Chondrocyte (in vitro differentiated cells): ENCODE results near the gene GATB. TPM values are rescaled to one million over a fixed set of nuclear protein-coding genes. Genes with fewer than 3 reads are reported as not detected.
A peak's percentile ranks its signal among the peaks of the same experiment; 100 is the strongest.

ENCODE experiments used
- DNase-seq: peaks from one replicate; pipeline ENCODE4 v3.0.0; 2021; ENCODE audit warnings: mixed read lengths, low spot score
- H3K27ac Mint-ChIP-seq: one replicate; pipeline ENCODE4 v1.8.0; 2021; ENCODE audit warnings: mild to moderate bottlenecking, moderate library complexity, mixed read lengths; ENCODE audit not compliant: unreplicated experiment
- H3K27me3 Mint-ChIP-seq: 2 replicates; pipeline ENCODE4 v1.8.0; 2021; ENCODE audit warnings: low read depth, mixed read lengths
- H3K36me3 Mint-ChIP-seq: 2 replicates; pipeline ENCODE4 v1.8.0; 2021; ENCODE audit warnings: low read depth, mixed read lengths
- H3K4me1 Mint-ChIP-seq: 2 replicates; pipeline ENCODE4 v1.8.0; 2021; ENCODE audit warnings: low read depth, mild to moderate bottlenecking, mixed read lengths
- H3K4me3 Mint-ChIP-seq: one replicate; pipeline ENCODE4 v1.8.0; 2021; ENCODE audit warnings: mild to moderate bottlenecking, moderate library complexity, mixed read lengths; ENCODE audit not compliant: unreplicated experiment
- H3K9me3 Mint-ChIP-seq: 2 replicates; pipeline ENCODE4 v1.8.0; 2021; ENCODE audit warnings: low read depth, mixed read lengths
- total RNA-seq: library from RNA; stranded (reverse); gene quantifications from 3 replicates; pipeline ENCODE4 v1.2.1, GENCODE V29; 2021
- TF ChIP-seq, protein P1 (sequence below): fragments of 200-600 bp; sonication (generic); IDR thresholded peaks from 2 replicates; pipeline ENCODE4 v1.5.0; 2021; ENCODE audit warnings: antibody characterized with exemption, mild to moderate bottlenecking, moderate library complexity

The GATB gene
- total RNA-seq, 1 donor from 2014 or later, result 9.2 TPM

DNA sequence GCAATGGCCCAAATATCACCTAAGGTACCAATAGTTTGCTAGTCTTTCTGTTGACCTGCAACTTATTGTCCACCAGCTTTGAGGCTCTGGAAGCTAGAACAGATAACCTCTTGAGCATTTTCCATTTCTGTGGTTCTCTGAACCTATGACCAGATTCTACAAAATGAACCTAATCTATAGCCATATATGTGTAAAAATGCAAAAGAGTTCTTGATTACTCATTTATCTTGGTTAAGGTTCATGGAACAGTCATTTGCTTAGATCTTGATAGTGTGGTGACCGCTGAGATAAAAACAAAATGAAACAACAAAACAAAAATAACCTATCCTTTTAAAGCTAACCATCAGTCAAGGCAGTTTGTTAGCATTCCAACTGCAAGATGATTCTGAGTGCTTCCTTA lies 9.3 kb upstream of the GATB start:
- H3K36me3 Mint-ChIP-seq, result peaks cover 5% of the 10 kb centered on the region
- DNase-seq, result no peak
- peaks cover 24% of the 10 kb centered on the region for H3K27me3 Mint-ChIP-seq

DNA sequence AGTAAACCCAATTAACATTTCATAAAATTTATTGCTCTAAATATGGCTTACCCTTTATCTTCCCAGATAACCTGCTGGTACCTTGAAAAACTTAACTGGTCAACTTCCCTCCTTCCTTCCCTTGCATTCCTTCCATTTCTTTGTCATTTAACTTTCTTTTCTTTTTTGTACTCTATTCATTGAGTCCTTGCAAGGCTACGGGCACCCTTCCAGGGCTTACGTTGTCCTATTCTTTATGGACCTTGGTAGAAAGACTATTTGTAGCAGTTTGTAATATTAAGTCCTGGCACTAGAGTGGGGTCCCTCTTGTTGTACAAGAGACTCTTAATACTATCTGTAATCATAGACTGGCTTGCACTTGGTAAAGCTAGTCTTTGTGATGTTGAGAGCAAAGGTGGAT lies 8.0 kb upstream of the GATB start:
- no peak for DNase-seq
- no peak overlapping the region for H3K27ac Mint-ChIP-seq
- H3K4me3 Mint-ChIP-seq, result no peak overlapping the region
- TF ChIP-seq, protein P1, sequence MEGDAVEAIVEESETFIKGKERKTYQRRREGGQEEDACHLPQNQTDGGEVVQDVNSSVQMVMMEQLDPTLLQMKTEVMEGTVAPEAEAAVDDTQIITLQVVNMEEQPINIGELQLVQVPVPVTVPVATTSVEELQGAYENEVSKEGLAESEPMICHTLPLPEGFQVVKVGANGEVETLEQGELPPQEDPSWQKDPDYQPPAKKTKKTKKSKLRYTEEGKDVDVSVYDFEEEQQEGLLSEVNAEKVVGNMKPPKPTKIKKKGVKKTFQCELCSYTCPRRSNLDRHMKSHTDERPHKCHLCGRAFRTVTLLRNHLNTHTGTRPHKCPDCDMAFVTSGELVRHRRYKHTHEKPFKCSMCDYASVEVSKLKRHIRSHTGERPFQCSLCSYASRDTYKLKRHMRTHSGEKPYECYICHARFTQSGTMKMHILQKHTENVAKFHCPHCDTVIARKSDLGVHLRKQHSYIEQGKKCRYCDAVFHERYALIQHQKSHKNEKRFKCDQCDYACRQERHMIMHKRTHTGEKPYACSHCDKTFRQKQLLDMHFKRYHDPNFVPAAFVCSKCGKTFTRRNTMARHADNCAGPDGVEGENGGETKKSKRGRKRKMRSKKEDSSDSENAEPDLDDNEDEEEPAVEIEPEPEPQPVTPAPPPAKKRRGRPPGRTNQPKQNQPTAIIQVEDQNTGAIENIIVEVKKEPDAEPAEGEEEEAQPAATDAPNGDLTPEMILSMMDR, result no peak
- H3K36me3 Mint-ChIP-seq, result no peaks in the 10 kb centered on the region
- peaks cover 9% of the 10 kb centered on the region for H3K9me3 Mint-ChIP-seq
- peaks cover 6% of the 10 kb centered on the region for H3K4me1 Mint-ChIP-seq
- H3K27me3 Mint-ChIP-seq, result peaks cover 33% of the 10 kb centered on the region

More for the DNA sequence above, 9.3 kb upstream of the GATB start:
- H3K4me1 Mint-ChIP-seq, result peaks cover 6% of the 10 kb centered on the region
- H3K9me3 Mint-ChIP-seq, result peaks cover 20% of the 10 kb centered on the region
- TF ChIP-seq, protein P1, result no peak
- no peak overlapping the region for H3K27ac Mint-ChIP-seq
- H3K4me3 Mint-ChIP-seq, result no peak overlapping the region

DNA sequence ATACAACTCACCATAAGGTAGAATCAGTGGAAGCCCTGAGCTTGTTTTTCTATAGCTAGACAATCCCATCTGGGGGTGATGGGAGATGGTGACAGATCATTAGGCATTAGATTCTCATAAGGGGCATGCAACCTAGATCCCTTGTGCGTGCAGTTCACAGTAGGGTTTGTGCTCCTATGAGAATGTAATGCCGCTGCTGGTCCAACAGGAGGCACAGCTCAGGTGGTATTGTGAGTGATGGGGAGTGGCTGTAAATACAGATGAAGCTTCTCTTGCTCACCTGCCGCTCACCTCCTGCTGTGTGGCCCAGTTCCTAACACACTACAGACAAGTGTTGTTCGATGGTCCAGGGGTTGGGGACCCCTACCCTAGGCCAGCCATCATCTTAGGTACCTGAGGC lies 5.9 kb upstream of the GATB start:
- Mint-ChIP-seq H3K9me3 (no peaks in the 10 kb centered on the region), H3K4me1 (no peaks in the 10 kb centered on the region), H3K27me3 (peaks cover 37% of the 10 kb centered on the region), H3K4me3 (no peak overlapping the region), H3K36me3 (no peaks in the 10 kb centered on the region), H3K27ac (no peak overlapping the region)
- DNase-seq, result no peak
- TF ChIP-seq, protein P1, result peak; percentile 15

DNA sequence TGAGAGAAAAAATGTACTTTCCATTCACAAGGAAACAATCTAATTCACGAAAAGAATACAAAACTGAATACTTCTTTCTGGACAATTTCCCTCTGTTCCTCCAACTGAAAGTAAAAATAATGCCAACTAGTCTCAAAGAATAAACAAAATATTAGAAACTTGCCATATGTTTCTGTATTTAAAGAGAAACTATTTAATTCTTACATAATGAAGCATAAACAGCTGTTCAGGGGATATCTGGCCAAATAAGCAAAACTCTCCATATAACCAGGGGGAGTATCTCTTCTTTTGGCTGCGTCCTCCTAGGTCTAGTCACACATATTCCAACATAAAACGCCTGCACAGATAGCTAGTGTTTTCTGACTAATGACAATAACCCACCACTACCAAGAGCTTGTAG lies 805 bp downstream of the GATB start:
- TF ChIP-seq, protein P1, result no peak
- Mint-ChIP-seq H3K27ac (peak overlapping the region; percentile 99), H3K4me3 (peak overlapping the region; percentile 93), H3K4me1 (peaks cover 13% of the 10 kb centered on the region), H3K9me3 (no peaks in the 10 kb centered on the region), H3K36me3 (peaks cover 5% of the 10 kb centered on the region), H3K27me3 (peaks cover 11% of the 10 kb centered on the region)
- no peak for DNase-seq

DNA sequence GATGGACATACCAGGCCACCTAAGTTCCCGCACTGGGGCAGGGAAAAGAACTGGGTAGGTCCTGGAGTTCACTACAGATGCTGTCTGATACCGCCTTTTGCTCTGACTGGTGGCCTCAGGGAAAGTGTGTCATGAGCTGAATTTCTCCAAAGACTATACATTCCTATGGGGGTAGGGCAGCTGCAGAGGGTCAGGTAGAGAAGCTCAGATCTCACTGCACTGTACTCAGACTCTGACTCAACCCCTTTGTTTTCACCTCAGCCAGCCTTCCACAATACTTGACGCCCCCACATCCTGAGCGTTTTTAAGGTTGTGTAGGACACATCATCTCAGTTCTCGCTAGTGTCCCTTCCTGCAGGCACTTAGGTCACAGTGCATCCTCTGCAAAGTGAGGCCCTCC lies 7.8 kb downstream of the GATB start:
- Mint-ChIP-seq H3K36me3 (peaks cover 21% of the 10 kb centered on the region), H3K4me3 (no peak overlapping the region), H3K27me3 (no peaks in the 10 kb centered on the region), H3K27ac (no peak overlapping the region), H3K9me3 (no peaks in the 10 kb centered on the region), H3K4me1 (no peaks in the 10 kb centered on the region)
- no peak for DNase-seq
- TF ChIP-seq, protein P1, result no peak
